ENCODE measurements around the gene CACNA1B. TPM values are rescaled to one million over a fixed set of nuclear protein-coding genes. Genes with fewer than 3 reads are reported as not detected.
A peak's percentile ranks its signal among the peaks of the same experiment; 100 is the strongest.

Gene CACNA1B
- total RNA-seq, 1 donor: under 0.01 TPM

GRCh38 chr9:138011951-138012500, 134.4 kb downstream of the CACNA1B start:
- Histone ChIP-seq H3K9me3 (ENCODE audit: low read depth, low read length) (no peaks in the 10 kb centered on the region), H3K4me2 (ENCODE audit: insufficient read depth, low read length) (no peak overlapping the region), H4K20me1 (ENCODE audit: insufficient read depth, low read length) (no peaks in the 10 kb centered on the region), H3K36me3 (ENCODE audit: insufficient read depth, low read length) (no peaks in the 10 kb centered on the region), H3K27ac (ENCODE audit: low read depth, low read length) (no peak overlapping the region), H3K27me3 (ENCODE audit: insufficient read depth, low read length) (no peaks in the 10 kb centered on the region), H3K79me2 (ENCODE audit: insufficient read depth, low read length) (no peaks in the 10 kb centered on the region), H3K4me3 (ENCODE audit: insufficient read depth, low read length) (no peak overlapping the region), H3K4me1 (ENCODE audit: insufficient read depth, low read length) (no peaks in the 10 kb centered on the region), H2AFZ (ENCODE audit: low read length) (no peak overlapping the region)
- DNase-seq (ENCODE audit: insufficient read length, low spot score, missing footprints): no peak
- no peak for TF ChIP-seq CTCF (IDR thresholded peaks at IDR 0.05; ENCODE audit: extremely low read depth, low read depth, low read length)

GRCh38 chr9:138013273-138013672, 135.7 kb downstream of the CACNA1B start:
- H3K4me2 ChIP-seq (ENCODE audit: insufficient read depth, low read length): no peak overlapping the region
- no peak overlapping the region for H3K4me3 ChIP-seq (ENCODE audit: insufficient read depth, low read length)
- H4K20me1 ChIP-seq (ENCODE audit: insufficient read depth, low read length): no peaks in the 10 kb centered on the region
- H3K36me3 ChIP-seq (ENCODE audit: insufficient read depth, low read length): no peaks in the 10 kb centered on the region
- H3K9me3 ChIP-seq (ENCODE audit: low read depth, low read length): no peaks in the 10 kb centered on the region
- no peaks in the 10 kb centered on the region for H3K4me1 ChIP-seq (ENCODE audit: insufficient read depth, low read length)
- H3K27me3 ChIP-seq (ENCODE audit: insufficient read depth, low read length): no peaks in the 10 kb centered on the region
- no peak overlapping the region for H3K27ac ChIP-seq (ENCODE audit: low read depth, low read length)
- no peaks in the 10 kb centered on the region for H3K79me2 ChIP-seq (ENCODE audit: insufficient read depth, low read length)
- TF ChIP-seq CTCF (IDR thresholded peaks at IDR 0.05; ENCODE audit: extremely low read depth, low read depth, low read length): no peak
- DNase-seq (ENCODE audit: insufficient read length, low spot score, missing footprints): no peak
- H2AFZ ChIP-seq (ENCODE audit: low read length): no peak overlapping the region

GRCh38 chr9:138013836-138014562, 136.4 kb downstream of the CACNA1B start:
- no peak for TF ChIP-seq CTCF (IDR thresholded peaks at IDR 0.05; ENCODE audit: extremely low read depth, low read depth, low read length)
- H3K4me3 ChIP-seq (ENCODE audit: insufficient read depth, low read length): no peak overlapping the region
- no peak overlapping the region for H2AFZ ChIP-seq (ENCODE audit: low read length)
- H3K36me3 ChIP-seq (ENCODE audit: insufficient read depth, low read length): no peaks in the 10 kb centered on the region
- H3K4me1 ChIP-seq (ENCODE audit: insufficient read depth, low read length): no peaks in the 10 kb centered on the region
- no peaks in the 10 kb centered on the region for H3K79me2 ChIP-seq (ENCODE audit: insufficient read depth, low read length)
- H3K9me3 ChIP-seq (ENCODE audit: low read depth, low read length): no peaks in the 10 kb centered on the region
- no peak overlapping the region for H3K27ac ChIP-seq (ENCODE audit: low read depth, low read length)
- no peak overlapping the region for H3K4me2 ChIP-seq (ENCODE audit: insufficient read depth, low read length)
- peak; percentile 72 for DNase-seq (ENCODE audit: insufficient read length, low spot score, missing footprints)
- no peaks in the 10 kb centered on the region for H4K20me1 ChIP-seq (ENCODE audit: insufficient read depth, low read length)
- H3K27me3 ChIP-seq (ENCODE audit: insufficient read depth, low read length): no peaks in the 10 kb centered on the region

GRCh38 chr9:138014563-138014945, 137.0 kb downstream of the CACNA1B start:
- Histone ChIP-seq H3K27me3 (ENCODE audit: insufficient read depth, low read length) (no peaks in the 10 kb centered on the region), H3K4me1 (ENCODE audit: insufficient read depth, low read length) (no peaks in the 10 kb centered on the region), H2AFZ (ENCODE audit: low read length) (no peak overlapping the region), H3K4me3 (ENCODE audit: insufficient read depth, low read length) (no peak overlapping the region), H3K79me2 (ENCODE audit: insufficient read depth, low read length) (no peaks in the 10 kb centered on the region), H3K4me2 (ENCODE audit: insufficient read depth, low read length) (no peak overlapping the region), H3K36me3 (ENCODE audit: insufficient read depth, low read length) (no peaks in the 10 kb centered on the region), H3K9me3 (ENCODE audit: low read depth, low read length) (no peaks in the 10 kb centered on the region), H3K27ac (ENCODE audit: low read depth, low read length) (no peak overlapping the region), H4K20me1 (ENCODE audit: insufficient read depth, low read length) (no peaks in the 10 kb centered on the region)
- no peak for DNase-seq (ENCODE audit: insufficient read length, low spot score, missing footprints)
- TF ChIP-seq CTCF (IDR thresholded peaks at IDR 0.05; ENCODE audit: extremely low read depth, low read depth, low read length): no peak
